PC-9 (cell line): Measurements from ENCODE around the gene SPRR2F.

Experiments
- CTCF ChIP-seq: fragments of 200-600 bp; sonication (generic); conservative IDR thresholded peaks from 2 replicates; pipeline ENCODE4 v1.6.1; 2017; ENCODE audit warnings: mixed run types, antibody characterized with exemption, mild to moderate bottlenecking, moderate library complexity
- EZH2 ChIP-seq: fragments of 200-600 bp; sonication (generic); IDR thresholded peaks from 2 replicates; pipeline ENCODE4 v1.8.0; 2017; ENCODE audit warnings: antibody characterized with exemption, low read depth

- TF ChIP-seq CTCF (no peak), EZH2 (no peak)
Measured at GRCh38 chr1:153100245-153100644, 13.1 kb downstream of the SPRR2F start.
